Hepatocyte (in vitro differentiated cells): ENCODE measurements around the gene FBN1.

Source experiments
- CTCF ChIP-seq: fragments of 200-600 bp; sonication (generic); IDR thresholded peaks from 2 replicates; pipeline ENCODE4 v1.5.1; 2016; ENCODE audit warnings: antibody characterized with exemption, mild to moderate bottlenecking; ENCODE audit not compliant: poor library complexity
- EZH2 ChIP-seq: fragments of 200-600 bp; sonication (generic); IDR thresholded peaks from 2 replicates; pipeline ENCODE4 v1.6.1; 2016; ENCODE audit warnings: antibody characterized with exemption, mild to moderate bottlenecking, borderline replicate concordance
- EZH2phosphoT487 ChIP-seq: fragments of 200-600 bp; sonication (generic); IDR thresholded peaks from one replicate; pipeline ENCODE4 v1.6.1; 2018; ENCODE audit warnings: antibody characterized with exemption, mild to moderate bottlenecking, low read depth, moderate library complexity; ENCODE audit not compliant: unreplicated experiment, severe bottlenecking

GRCh38 chr15:48406266-48406891 is 239.1 kb downstream of the FBN1 start:
- TF ChIP-seq CTCF (no peak), EZH2 (no peak), EZH2phosphoT487 (no peak)
